NCI-H2196 treated with DMSO at 0.1 percent for 48 hours (cell line): ENCODE measurements around the gene SBF2.
"Not testable (repeated sequence)": the region's sequence is repeated elsewhere in the genome, so short reads cannot be mapped to it uniquely, and the experiment has no call there.

Source experiments
- DNase-seq: peaks from one replicate; lab custom pipeline; 2025; ENCODE audit not compliant: unreplicated experiment; lab: John Stamatoyannopoulos, UW

The SBF2 gene

DNA sequence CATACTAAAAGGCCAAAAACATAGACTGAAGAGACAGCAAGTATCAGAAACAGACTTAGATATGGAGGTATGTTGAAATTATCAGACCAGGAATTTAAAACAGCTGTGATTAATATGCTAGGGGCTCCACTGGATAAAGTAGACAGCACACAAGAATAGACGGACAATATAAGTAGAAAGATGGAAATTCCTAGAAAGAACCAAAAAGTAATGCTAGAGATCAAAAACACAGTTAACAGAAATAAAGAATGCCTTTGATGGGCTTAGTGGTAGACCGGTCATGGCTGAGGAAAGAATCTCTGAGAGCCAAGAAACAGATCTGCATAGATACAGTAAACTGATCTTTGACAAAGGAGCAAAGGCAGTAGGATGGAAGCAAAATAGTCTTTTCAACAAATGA, 380.0 kb downstream of the SBF2 start:
- no peak for DNase-seq

DNA sequence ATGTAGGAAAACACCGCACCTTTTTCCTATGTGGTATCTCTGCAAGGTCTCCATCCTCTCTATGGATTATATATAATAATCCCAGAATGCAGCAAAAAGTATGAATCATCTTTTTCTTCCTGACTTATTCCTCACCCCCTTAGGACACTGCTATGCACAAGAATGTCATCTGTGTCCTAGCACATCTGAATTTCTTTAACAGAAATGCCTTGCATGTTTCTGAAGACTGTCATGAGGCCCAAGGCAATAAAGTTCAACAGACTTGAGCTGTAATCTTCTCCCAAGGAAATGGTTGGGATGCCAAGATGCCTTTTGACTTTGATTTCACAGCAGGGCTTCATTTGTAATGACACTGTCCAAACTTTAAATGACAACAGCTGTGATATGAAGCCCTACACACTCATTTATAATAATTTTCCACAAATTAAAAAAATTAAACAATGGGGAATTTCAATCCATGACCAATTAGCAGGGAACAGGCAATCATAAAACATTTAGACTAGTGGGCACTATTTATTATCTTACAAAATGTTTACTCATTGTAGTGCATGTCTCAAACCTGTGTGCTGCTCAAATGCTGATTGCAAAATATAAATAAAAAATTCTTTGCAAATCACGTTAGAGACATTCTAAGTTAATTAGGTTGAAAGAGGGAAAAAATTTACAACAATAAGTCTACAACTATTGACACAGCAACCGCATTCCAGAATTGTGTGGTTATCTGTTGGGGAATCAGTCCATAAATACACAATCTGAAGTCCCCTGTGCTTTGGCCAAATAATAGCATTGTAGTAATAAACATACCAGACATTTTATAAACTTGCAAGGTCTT, 387.8 kb downstream of the SBF2 start:
- DNase-seq, result no peak

DNA sequence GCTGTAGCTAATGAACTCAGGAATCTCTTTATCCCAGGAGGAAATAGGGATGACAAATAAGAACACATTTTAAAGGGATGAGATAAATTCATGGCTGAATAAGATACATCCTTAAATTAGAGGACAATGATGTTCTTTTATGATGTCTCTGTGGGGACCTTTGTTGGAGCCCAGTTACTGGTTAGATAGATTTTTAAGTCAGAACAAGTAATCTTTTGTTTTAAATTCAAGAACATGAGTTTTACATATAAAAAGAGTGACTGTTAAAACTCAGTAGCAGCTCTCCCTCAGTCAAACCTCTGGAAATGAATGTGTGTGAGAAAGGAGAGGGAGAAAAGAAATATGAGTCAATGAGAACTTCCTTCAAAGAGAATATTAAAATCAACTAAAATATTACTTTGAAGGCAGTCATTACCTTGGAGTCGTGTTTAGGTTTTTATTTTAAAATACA, 388.5 kb downstream of the SBF2 start:
- no peak for DNase-seq

DNA sequence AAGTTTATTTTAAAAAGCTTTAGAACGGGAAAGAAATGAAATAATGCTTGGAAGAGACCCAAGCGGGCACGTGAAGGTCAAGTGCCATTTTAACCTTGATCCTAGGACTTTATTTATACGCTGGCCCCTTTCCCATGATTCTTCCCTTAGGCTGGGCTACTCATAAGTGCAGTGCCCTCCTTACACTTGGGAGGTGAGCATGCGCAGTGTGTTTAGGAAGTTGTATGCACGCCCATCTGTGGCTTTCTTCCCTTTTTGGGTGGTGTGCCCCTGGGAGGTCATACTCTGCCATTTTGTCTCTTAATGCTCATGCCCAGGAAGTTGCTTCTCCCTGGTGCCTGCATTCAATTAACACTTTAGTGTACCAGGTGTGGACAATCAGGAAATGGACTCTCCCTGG, 390.4 kb downstream of the SBF2 start:
- no peak for DNase-seq

DNA sequence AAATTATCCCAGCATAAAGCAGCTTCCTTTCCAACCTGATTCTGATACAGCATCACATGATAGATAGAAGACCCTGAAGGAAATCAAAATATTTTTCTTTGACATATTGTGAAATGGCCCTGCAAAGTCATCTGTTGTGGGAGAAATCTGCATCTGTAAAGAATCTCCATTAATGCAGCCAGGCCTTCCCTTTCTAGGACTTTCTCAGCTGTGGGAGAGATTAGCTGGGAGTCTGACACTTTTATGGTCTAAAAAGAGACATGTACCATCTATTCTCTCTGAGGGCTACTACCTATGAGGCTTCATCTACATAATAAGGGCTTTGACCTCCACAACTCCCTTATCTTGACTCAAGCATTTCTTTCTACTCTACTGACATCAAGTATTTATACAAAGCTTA, 392.1 kb downstream of the SBF2 start:
- DNase-seq, result no peak

DNA sequence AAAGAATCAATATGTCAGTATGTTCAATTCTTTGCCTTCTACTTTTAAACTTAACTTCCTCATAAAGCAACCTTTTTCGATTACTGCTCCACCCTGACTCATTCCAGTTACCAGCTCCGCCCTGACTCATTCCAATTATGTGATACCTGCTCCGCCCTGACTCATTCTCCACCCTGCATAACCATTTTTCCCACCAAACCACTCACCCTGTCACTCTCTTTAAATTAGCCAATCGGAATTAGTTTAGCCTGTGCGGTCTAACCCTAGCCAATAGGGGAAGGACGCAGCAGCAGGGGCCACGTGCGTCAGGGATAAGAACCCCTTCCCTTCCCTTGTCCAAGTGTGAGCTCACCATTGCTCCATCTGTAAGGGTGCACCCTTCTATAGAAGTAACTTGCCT, 393.8 kb downstream of the SBF2 start:
- DNase-seq, result not testable (repeated sequence)

DNA sequence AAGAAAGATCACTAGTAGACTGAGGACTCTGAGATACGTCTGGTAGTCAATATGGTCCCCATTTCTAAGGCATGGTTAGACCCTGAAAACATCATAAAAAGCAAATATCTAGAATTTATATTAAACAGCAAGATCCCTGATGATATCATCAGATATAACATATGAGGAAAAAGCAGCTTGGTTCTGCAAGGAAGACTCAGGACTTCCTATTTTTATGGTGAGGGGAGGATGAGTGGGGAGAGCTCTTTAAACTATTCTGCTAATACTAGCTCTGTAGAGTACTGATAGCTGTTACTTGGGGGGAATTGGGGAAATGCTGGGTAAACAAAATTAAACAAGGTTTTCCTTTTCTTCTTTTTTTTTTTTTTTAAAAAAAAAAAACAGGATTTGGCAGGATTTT, 394.3 kb downstream of the SBF2 start:
- DNase-seq, result no peak

DNA sequence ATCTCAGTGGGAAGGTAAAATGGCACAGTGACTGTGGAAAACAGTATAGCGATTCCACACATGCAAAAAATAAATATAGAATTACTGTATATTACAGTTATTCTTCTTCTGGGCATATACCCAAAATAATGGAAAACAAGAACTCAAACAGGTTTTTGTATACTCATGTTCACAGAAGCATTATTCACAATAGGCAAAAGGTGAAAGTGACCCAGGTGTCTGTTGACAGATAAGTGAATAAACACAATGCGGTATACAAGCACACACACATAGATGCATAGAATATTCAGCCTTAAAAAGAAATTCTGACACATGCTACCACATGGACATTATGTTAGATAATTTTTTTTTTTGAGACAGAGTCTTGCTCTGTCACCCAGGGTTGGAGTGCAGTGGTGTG, 397.1 kb downstream of the SBF2 start:
- DNase-seq, result no peak

DNA sequence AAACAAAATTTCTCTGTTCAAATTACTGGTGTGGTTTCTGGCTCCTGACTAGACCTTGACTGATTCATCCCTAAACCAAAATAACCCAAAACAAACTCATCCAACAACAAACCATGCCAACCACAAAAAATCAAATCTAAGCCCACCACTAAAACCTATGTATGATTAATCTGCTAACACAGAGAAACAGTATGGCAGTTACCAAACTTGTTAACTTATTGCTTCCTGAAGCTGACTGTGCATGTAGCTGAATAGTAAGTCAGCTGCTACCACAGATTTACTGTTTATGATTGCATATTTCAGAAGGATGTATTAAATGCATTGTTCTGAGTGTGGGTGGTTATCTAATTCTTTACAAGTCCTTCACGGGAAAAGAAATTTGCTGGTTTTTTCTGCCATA, 399.0 kb downstream of the SBF2 start:
- DNase-seq, result no peak

DNA sequence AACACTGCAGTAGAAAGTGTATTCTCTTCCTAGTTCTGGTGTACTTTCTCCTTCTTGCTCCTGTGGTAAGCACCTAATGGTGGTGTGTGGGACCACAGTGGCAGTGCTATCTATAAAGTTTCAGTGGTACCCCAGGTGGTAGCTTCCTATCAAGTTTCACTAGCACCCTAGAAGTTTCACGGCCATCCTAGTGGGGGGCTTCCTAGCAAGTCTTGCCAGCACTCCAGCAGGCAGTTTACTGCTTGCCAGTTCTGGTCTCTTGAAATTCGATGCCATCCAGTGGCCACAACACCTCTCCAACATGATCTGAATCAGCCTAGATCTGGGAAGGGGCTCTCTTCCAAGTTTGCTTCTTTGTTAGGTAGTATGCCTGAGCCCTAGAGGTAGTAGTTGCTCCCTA, 400.5 kb downstream of the SBF2 start:
- no peak for DNase-seq

DNA sequence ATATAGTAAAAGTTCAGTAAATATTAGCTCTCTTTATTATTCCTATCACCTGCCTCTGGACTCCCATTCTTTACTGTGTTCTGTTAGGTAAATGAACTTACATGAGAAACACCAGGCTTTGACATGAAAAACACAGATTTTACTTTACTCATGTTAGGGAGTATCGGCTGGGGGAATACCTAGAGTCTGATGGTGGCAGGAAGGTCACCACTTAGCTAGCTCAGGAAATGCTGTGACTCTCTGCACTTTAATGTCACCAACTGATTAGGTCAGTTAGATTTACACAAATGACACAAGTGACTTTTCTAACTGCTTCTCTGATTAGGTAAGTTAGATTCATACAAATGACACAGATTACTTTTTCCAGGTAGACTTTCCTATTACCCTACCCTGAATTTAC, 405.1 kb downstream of the SBF2 start:
- DNase-seq, result no peak

DNA sequence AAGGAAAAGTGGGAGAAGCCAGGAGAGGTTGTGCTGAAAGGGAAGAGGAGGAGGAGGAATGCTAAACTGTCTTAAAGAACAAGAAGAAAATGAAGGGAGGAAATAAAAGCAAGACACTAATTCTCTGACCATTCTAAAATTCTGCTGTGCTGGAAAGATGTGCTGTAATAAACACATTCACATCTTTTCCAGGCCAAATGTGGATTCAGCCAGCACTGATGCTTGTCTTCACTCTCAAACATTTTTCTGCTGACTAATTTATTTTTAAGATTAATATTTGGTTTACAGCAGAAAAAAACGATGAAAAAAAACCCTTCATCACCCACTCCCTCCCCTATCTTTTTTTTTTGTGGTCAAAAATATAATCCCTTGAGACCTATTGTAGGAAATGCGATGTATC, 406.5 kb downstream of the SBF2 start:
- no peak for DNase-seq

DNA sequence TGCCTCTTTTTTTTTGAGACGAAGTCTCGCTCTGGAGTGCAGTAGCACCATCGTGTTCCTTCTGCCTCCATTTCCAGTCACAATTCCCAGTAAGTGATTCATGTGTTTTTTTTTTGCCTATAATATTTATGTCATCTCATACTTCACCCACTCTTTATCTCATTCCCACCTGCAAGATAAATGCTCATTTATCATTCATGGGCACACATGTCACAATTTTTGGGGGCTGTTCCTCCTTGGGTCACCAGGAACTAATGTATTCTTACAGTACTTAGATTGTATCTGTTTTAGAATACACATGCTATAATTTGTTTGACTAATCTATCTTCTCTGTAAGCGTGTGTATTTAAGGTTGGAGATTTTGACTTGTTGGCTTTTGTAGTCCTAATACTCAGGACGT, 407.4 kb downstream of the SBF2 start:
- DNase-seq, result no peak

DNA sequence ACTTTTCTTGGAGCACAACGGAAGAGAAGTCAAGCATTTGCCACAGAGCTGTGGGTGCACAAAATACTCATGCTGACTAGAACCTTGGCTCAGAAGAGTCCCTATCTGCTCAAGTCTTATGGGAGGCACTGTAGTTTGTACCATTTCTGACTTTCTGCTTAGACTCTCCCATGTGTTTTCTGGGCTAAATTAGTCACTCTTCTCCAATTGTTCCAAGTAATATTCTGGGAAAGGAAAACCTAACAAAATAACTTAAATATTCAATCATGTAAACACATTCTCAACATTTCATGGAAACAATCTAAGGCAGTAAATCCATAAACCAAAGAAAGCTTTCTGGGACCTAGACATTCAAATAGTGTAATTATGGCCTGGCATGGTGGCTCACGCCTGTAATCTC, 409.4 kb downstream of the SBF2 start:
- DNase-seq, result no peak

DNA sequence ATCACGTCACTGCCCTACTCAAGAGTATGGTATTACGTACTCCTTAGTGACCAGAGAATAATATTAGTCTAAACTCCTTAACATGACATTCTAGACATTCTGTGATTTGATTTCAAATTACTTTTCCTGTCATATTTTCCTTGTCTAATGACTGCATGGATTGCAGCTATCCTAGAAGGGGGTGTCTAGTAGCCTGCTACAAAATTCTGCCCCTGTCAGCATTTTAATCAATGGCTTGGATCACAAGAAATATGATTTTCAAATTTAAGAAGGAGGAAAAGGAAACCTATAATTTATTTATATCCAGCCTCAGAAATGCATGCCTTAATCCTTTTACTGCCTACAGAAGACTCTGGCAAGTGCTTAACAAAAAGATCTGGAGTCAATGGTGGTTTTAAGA, 413.4 kb downstream of the SBF2 start:
- DNase-seq, result no peak

DNA sequence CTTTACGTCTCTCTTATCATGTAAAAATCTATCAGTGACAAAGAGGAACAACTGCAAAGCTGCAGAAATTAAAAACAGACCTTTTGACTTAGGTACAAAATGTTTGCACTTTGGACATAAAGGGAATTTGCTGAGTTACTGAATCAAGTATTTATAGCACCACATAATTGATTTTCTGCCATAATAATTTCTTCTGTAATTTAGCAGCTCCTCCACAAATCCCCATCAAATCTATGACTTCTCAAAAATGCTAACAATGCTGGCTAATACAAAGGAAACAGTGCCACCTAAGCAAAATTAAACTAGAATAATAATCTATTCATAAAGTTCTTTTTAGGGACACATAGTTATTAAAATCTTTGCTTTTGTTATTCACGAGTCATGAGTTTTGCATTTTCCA, 415.1 kb downstream of the SBF2 start:
- DNase-seq, result no peak

DNA sequence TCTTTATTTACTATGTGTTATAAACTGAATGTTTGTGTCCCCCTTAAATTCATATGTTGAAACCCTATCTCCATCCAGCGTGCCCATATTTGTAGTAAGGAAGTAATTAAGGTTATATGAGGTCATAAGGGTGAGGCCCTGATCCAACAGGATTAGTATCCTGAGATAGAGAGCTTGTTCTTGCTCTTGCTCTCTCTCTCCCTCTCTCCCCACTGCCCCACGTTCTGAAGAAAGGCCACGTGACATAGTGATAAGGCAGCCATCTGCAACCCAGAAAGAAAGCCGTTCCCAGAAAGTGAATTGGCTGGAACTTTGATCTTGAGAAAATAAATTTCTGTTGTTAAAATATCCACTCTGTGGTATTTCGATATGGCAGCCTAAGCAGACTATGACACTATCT, 417.7 kb downstream of the SBF2 start:
- no peak for DNase-seq

DNA sequence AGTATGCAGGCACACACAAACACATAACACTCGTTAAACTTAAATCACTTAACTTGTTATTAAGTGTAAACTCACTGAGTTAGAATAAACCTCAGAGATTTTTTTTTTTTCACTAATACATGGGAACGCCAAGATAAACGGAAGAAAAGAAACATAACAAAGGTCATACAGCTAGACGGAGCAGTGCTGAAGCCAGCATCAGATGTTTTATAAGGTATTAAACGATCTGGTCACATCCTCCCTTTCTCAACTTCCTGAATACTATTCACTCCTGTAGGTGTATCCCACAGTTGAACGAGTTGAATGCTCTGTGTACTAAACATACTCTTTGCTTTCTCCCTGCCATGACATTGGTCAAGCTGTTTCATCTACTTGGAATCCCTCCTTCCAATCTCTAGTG, 418.2 kb downstream of the SBF2 start:
- no peak for DNase-seq

DNA sequence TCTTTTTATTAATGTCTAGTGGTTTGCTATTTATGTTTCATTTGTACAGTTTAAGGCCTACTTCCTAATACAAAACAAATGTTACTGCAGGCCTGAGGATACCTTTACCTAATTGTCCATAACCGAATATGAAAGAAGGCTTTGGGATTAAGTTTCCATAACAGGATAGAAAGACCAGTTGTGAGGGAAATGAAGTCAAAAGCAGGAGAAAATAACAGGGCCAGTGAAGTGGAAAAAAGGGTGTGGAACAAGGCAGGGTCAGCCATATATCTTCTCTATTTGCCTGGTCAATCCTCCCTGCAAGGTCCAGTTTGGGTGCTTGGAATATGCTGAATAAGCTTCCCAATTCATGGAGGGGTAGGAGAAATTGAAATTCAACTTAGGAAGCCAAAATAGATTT, 418.6 kb downstream of the SBF2 start:
- DNase-seq, result no peak

DNA sequence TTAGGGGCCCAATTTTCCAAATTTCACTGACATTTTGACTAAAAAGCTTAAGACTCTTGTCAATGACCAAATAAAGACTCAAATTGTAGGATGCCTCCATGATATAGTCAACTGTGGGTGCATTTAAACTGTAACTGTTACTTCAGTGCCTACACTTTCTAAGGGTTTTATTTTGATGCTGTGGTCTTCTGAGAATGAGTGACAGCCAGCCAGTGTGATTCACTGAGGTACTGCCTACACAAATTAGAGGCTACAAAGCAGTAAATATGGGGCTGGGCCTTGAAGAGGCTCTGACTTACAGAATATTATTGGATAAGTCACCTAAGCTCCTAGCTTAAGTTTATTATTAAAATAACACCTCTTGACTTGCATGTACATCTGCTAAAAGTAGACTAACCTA, 419.6 kb downstream of the SBF2 start:
- DNase-seq, result no peak

DNA sequence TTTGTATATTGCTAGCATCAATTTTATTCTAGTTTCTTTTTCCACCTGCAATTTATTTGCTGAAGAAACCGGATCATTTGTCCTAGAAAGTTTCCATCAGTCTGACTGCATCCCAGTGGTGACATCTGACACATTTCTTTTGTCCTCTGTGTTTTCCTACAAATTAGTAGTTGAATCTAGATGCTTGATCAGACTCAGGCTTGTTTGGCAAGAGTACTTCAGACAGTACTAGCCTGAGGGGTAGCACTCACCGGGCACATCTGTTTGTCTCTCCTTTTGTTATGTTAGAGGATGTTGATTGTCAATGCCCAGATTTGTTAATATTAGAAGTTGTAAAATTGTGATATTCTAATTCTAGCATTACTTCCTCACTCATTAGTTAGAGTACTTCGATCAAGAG, 425.4 kb downstream of the SBF2 start:
- peak; percentile 70 for DNase-seq

DNA sequence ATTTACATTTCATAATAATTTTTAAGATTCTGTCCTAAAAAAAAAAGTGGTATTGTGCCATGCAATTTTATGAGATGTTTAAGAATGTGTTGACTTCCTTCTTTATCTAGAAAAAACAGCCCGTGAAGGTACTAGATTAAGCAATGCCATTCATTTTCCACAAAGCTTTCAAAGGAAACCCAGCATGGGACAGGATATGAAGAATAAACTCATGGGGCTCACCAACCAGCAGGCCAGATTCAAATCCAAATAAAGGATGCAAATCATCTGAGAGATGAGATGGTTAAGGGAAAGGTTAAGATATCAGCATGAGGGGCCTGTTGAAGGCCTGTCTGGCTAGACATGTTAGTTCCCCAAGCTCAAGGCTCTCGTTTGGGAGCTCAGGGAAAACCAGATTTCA, 431.0 kb downstream of the SBF2 start:
- no peak for DNase-seq
